Osteoblast (primary cell): Measurements from ENCODE around the gene NHLRC2. TPM values are rescaled to one million over a fixed set of nuclear protein-coding genes. Genes with fewer than 3 reads are reported as not detected.
"Not testable (repeated sequence)": the region's sequence is repeated elsewhere in the genome, so short reads cannot be mapped to it uniquely, and the experiment has no call there.

Experiments used
- DNase-seq: peaks from one replicate; pipeline ENCODE4 v3.0.0; 2011; ENCODE audit warnings: low spot score, mixed read lengths; ENCODE audit not compliant: insufficient read length; ENCODE audit errors: missing footprints
- H2AFZ ChIP-seq: 2 replicates; pipeline ENCODE4 v1.6.0; 2011; ENCODE audit warnings: mild to moderate bottlenecking, low read length
- H3K27ac ChIP-seq: 2 replicates; pipeline ENCODE4 v1.5.1; 2011; ENCODE audit warnings: mild to moderate bottlenecking, low read depth, low read length, moderate library complexity
- H3K27me3 ChIP-seq: 2 replicates; pipeline ENCODE4 v1.6.0; 2012; ENCODE audit warnings: mild to moderate bottlenecking, control low read depth, inconsistent platforms, low read length, moderate library complexity; ENCODE audit not compliant: insufficient read depth
- H3K36me3 ChIP-seq: 2 replicates; pipeline ENCODE4 v1.5.1; 2011; ENCODE audit warnings: mild to moderate bottlenecking, low read length, control low read depth, moderate library complexity; ENCODE audit not compliant: insufficient read depth
- H3K4me1 ChIP-seq: 2 replicates; pipeline ENCODE4 v1.5.1; 2011; ENCODE audit warnings: mild to moderate bottlenecking, low read length, control low read depth, moderate library complexity; ENCODE audit not compliant: insufficient read depth
- H3K4me2 ChIP-seq: 2 replicates; pipeline ENCODE4 v1.6.0; 2011; ENCODE audit warnings: mild to moderate bottlenecking, low read length; ENCODE audit not compliant: insufficient read depth
- H3K4me3 ChIP-seq: fragments of 200-600 bp; sonication (generic); 3 replicates; pipeline ENCODE4 v1.5.1; 2012; ENCODE audit warnings: mild to moderate bottlenecking, low read length, inconsistent platforms; ENCODE audit not compliant: insufficient read depth
- H3K79me2 ChIP-seq: 2 replicates; pipeline ENCODE4 v1.6.0; 2012; ENCODE audit warnings: mild to moderate bottlenecking, low read length, control low read depth, inconsistent platforms; ENCODE audit not compliant: insufficient read depth
- H3K9me3 ChIP-seq: 2 replicates; pipeline ENCODE4 v1.5.1; 2011; ENCODE audit warnings: low read depth, low read length, control low read depth
- H4K20me1 ChIP-seq: 2 replicates; pipeline ENCODE4 v1.6.0; 2012; ENCODE audit warnings: mild to moderate bottlenecking, low read length, control low read depth; ENCODE audit not compliant: insufficient read depth
- total RNA-seq: library from RNA; depleted of rRNA; stranded (reverse); fragments of >200 nt; gene quantifications from 2 replicates; pipeline ENCODE4 v1.2.3, GENCODE V29; 2012
- TF ChIP-seq, protein P1 (sequence below): IDR thresholded peaks from 2 replicates; pipeline ENCODE4 v1.5.1; 2011; ENCODE audit warnings: mild to moderate bottlenecking, low read depth, low read length, moderate library complexity; ENCODE audit errors: extremely low read depth

NHLRC2 gene
- total RNA-seq, 1 donor = 15.6 TPM

DNA sequence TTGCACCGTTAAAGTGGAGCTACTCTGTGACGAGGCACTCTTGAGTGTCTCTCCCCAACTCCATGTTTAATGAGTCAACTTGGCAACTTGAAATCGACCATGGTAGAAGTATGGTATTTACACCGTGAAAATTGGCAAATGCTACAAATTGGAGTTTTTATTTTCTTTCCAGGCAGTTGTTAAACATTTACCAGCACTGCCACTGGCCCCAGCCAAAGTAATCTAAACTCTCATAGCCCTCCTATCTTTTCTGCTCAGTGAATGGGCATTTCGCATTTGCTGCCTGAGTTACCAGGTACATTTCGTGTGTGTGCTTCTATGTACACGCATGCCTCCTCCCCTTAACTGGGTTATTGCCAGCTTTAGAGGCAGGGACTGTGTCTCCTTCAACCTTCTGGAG is 83.3 kb downstream of the NHLRC2 start:
- no peaks in the 10 kb centered on the region for H3K36me3 ChIP-seq
- H3K4me2 ChIP-seq = no peak overlapping the region
- H4K20me1 ChIP-seq = no peaks in the 10 kb centered on the region
- H3K9me3 ChIP-seq = no peaks in the 10 kb centered on the region
- DNase-seq = no peak
- TF ChIP-seq, protein P1, sequence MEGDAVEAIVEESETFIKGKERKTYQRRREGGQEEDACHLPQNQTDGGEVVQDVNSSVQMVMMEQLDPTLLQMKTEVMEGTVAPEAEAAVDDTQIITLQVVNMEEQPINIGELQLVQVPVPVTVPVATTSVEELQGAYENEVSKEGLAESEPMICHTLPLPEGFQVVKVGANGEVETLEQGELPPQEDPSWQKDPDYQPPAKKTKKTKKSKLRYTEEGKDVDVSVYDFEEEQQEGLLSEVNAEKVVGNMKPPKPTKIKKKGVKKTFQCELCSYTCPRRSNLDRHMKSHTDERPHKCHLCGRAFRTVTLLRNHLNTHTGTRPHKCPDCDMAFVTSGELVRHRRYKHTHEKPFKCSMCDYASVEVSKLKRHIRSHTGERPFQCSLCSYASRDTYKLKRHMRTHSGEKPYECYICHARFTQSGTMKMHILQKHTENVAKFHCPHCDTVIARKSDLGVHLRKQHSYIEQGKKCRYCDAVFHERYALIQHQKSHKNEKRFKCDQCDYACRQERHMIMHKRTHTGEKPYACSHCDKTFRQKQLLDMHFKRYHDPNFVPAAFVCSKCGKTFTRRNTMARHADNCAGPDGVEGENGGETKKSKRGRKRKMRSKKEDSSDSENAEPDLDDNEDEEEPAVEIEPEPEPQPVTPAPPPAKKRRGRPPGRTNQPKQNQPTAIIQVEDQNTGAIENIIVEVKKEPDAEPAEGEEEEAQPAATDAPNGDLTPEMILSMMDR = no peak
- H3K4me3 ChIP-seq = no peak overlapping the region
- H3K27me3 ChIP-seq = peaks cover 7% of the 10 kb centered on the region
- no peak overlapping the region for H3K27ac ChIP-seq
- no peak overlapping the region for H2AFZ ChIP-seq
- H3K79me2 ChIP-seq = no peaks in the 10 kb centered on the region
- H3K4me1 ChIP-seq = no peaks in the 10 kb centered on the region

DNA sequence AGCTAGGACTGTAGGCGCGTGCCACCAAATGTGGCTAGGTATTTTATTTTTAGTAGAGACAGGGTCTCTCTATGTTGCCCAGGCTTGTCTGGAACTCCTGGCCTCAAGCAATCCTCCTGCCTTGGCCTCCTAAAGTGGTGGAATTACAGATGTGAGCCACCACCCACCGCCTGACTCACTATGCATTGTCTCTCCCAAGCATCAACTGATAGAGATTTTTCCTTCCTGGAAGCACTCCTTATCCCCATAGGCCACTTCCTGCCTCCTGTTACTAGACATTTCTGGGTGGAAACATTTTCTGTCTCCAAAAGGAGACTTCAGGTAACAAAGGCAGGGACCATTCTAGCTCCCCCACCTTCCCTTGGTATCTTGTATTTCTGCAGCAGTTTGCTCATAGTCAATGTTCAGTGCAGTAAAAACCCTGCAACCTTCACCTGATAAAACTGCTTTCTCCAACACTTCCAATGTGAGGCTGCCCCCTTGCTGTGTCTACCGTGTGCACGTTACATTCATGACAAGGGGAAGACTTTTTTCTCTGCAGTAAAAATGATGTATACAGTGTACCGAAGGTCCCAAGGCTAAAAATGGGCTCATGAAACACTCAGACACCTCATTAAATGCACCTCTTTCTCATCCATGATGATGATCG is 84.9 kb downstream of the NHLRC2 start:
- DNase-seq = no peak
- H3K4me3 ChIP-seq = no peak overlapping the region
- H3K9me3 ChIP-seq = no peaks in the 10 kb centered on the region
- H3K36me3 ChIP-seq = no peaks in the 10 kb centered on the region
- no peaks in the 10 kb centered on the region for H3K79me2 ChIP-seq
- TF ChIP-seq, protein P1 = no peak
- H3K27ac ChIP-seq = no peak overlapping the region
- H2AFZ ChIP-seq = no peak overlapping the region
- H3K4me1 ChIP-seq = no peaks in the 10 kb centered on the region
- H4K20me1 ChIP-seq = no peaks in the 10 kb centered on the region
- H3K4me2 ChIP-seq = no peak overlapping the region
- H3K27me3 ChIP-seq = peaks cover 7% of the 10 kb centered on the region

DNA sequence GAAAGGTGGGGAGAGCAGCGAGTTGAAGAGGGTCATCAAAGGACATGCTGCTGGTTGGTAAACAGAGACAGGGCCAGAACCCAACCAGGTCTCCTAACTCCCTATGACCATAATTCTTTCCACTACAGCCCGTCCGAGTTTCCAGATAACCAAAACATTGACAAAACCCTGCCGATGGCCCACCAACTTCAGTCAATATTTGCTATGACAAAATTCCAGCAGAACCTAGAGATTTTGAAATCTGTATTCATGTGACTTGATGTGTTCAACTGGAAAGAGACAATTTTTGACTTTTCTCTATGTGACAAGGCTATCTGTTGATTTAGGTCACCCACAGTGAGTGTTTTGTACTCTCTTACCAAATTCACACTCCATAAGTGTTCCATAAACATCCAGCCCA is 86.7 kb downstream of the NHLRC2 start:
- DNase-seq = no peak
- no peak overlapping the region for H3K4me3 ChIP-seq
- no peaks in the 10 kb centered on the region for H3K36me3 ChIP-seq
- H3K27me3 ChIP-seq = peaks cover 7% of the 10 kb centered on the region
- H3K79me2 ChIP-seq = no peaks in the 10 kb centered on the region
- no peaks in the 10 kb centered on the region for H4K20me1 ChIP-seq
- no peak overlapping the region for H3K27ac ChIP-seq
- no peaks in the 10 kb centered on the region for H3K9me3 ChIP-seq
- no peak overlapping the region for H2AFZ ChIP-seq
- H3K4me1 ChIP-seq = peaks cover 4% of the 10 kb centered on the region
- no peak overlapping the region for H3K4me2 ChIP-seq
- TF ChIP-seq, protein P1 = no peak

DNA sequence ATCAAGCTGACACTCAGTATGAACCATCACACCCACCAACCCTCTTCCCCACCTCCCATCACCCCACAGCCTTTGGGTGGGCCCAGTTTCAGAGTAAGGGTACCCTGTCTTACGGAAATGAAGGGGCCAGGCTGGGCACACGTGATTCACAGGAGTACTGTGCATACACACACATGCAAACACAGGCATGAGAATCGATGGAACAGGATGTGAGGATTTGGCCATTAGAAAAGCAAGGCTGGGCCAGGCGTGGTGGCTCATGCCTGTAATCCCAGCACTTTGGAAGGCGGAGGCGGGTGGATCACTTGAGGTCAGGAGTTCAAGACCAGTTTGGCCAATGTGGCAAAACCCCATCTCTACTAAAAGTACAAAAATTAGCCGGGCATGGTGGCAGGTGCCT is 88.7 kb downstream of the NHLRC2 start:
- H3K4me1 ChIP-seq, DNase-seq, H4K20me1 ChIP-seq: not testable (repeated sequence)

More for the DNA sequence above, 88.7 kb downstream of the NHLRC2 start:
- H3K27me3 ChIP-seq, H3K36me3 ChIP-seq, H3K27ac ChIP-seq, H3K4me2 ChIP-seq, H3K79me2 ChIP-seq, H2AFZ ChIP-seq, H3K4me3 ChIP-seq, H3K9me3 ChIP-seq: not testable (repeated sequence)
